ENCODE results near the gene USP17L11.
"Not testable (repeated sequence)": the region's sequence is repeated elsewhere in the genome, so short reads cannot be mapped to it uniquely, and the experiment has no call there.

USP17L11 gene, protein sequence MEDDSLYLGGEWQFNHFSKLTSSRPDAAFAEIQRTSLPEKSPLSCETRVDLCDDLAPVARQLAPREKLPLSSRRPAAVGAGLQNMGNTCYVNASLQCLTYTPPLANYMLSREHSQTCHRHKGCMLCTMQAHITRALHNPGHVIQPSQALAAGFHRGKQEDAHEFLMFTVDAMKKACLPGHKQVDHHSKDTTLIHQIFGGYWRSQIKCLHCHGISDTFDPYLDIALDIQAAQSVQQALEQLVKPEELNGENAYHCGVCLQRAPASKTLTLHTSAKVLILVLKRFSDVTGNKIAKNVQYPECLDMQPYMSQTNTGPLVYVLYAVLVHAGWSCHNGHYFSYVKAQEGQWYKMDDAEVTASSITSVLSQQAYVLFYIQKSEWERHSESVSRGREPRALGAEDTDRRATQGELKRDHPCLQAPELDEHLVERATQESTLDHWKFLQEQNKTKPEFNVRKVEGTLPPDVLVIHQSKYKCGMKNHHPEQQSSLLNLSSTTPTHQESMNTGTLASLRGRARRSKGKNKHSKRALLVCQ

GRCh38 chr4:9215105-9215504 lies at the start of gene USP17L11:
Gene USP17L11, plus strand, starts transcription at chr4:9215405. Its CDS starts 0 bp downstream, at chr4:9215405.
- not testable (repeated sequence) for DNase-seq (ENCODE audit: low read depth in 2 of 2)

DNA sequence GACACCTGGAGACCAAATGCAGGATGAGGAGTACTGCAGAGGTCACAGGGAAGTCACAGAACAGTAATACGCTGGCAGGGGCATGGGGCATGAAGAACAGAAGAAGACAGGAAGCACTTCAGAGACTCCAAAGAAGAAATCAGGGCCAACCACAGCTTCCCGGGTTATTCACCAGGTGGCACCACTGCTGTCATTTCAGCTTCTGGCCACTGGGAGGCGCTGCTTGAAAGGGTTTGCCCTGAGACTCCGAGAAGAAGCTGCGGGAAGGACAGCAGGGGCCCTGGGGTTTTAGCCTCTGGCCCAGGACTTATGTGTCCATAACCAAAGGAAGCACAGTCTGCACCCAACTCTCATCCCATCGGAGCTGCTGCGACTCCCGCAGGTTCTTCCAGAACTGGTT lies 49.2 kb upstream of the USP17L11 start:
- not testable (repeated sequence) for DNase-seq (ENCODE audit: low read depth in 2 of 2)

DNA sequence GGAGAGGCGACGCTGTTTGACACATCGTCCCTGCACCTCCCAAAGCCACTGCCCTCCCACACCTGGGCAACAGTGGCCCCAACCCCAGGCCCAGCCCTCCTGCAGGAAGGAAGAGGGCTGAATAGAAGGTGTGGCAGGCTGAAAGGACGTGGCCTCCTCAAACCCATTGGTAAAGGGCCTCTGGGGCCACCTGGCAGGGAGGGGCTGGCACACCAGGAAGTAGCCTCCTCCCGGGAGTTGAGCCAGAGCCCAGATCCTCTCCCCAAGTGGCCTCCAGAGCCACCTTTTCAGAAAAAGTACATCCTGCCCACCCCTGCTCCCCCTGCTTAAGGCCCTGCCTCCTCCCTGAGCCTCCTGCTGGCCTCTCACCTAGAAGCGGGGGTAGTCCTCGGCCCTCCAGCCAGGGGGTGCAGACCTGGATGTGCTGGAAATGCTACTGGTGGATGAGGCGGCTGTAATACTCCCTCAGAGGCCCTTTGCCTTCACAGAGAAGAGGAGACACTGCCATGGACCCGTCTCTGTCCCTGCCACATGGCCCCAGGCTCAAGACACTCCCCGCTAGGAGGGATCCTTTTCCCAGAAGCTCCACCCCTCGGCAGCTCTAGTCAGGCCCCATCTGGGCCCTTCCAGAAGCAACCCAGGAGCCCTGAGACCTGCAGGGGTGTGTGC lies 45.3 kb upstream of the USP17L11 start, which contains the start of gene FAM90A26:
Gene FAM90A26 (plus strand): TSS at position 619 of the 669 bp plus-strand sequence. CDS start 2,764 bp downstream, outside the sequence.
- not testable (repeated sequence) for DNase-seq (ENCODE audit: low read depth in 2 of 2)

DNA sequence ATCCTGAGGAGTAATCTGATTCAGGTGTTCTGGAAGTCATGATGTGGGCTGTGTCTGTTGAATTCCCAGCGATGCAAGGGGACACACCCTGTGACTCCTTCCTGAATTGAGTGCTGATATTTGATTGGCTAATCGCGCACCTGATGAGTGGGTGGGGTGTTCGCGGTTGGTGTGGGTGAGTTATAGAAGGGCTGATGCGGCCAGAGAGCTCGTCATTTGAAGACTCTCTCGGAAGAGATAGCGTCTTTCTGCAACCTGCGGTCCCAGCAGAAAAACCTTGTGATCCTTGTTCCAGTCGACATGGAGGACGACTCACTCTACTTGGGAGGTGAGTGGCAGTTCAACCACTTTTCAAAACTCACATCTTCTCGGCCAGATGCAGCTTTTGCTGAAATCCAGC lies 4.8 kb upstream of the USP17L11 start, which contains the start of gene USP17L10:
Gene USP17L10 (plus strand): TSS at position 301 of the 400 bp plus-strand sequence. CDS start 0 bp downstream, at position 301.
- not testable (repeated sequence) for DNase-seq (ENCODE audit: low read depth in 2 of 2)

DNA sequence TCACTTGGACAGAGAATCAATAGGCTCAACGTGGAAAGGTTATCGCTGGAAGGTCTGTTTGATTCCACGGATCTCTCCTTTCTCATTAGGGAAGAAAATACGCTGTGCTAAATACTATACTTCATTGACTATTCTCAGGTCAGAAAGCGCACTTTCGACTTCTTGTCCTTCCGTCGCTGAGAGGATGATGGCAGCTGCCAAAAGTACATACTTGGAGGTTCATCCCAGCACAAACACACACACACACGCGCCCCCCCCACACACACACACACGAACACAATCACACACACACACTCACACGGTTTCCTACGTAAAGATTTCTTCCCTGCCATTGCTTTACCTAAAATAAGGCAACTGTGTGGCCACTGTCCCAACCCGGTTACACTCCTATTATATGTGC lies 504 bp upstream of the USP17L11 start:
- not testable (repeated sequence) for DNase-seq (ENCODE audit: low read depth in 2 of 2)

GRCh38 chr4:9219852-9220251 lies 4.6 kb downstream of the USP17L11 start, which contains the start of gene USP17L12:
Gene USP17L12, plus strand, starts transcription at chr4:9220152. Its CDS starts 0 bp downstream, at chr4:9220152.
- not testable (repeated sequence) for DNase-seq (ENCODE audit: low read depth in 2 of 2)

DNA sequence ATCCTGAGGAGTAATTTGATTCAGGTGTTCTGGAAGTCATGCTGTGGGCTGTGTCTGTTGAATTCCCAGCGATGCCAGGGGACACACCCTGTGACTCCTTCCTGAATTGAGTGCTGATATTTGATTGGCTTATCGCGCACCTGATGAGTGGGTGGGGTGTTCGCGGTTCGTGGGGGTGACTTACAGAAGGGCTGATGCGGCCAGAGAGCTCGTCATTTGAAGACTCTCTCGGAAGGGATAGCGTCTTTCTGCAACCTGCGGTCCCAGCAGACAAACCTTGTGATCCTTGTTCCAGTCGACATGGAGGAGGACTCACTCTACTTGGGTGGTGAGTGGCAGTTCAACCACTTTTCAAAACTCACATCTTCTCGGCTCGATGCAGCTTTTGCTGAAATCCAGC lies 9.4 kb downstream of the USP17L11 start, which contains the start of gene USP17L13:
Gene USP17L13 (plus strand): TSS at position 301 of the 400 bp plus-strand sequence. CDS start 0 bp downstream, at position 301.
- DNase-seq (ENCODE audit: low read depth in 2 of 2) = not testable (repeated sequence)

DNA sequence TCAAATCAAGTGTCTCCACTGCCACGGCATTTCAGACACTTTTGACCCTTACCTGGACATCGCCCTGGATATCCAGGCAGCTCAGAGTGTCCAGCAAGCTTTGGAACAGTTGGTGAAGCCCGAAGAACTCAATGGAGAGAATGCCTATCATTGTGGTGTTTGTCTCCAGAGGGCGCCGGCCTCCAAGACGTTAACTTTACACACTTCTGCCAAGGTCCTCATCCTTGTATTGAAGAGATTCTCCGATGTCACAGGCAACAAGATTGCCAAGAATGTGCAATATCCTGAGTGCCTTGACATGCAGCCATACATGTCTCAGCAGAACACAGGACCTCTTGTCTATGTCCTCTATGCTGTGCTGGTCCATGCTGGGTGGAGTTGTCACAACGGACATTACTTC lies 15.0 kb downstream of the USP17L11 start:
- not testable (repeated sequence) for DNase-seq (ENCODE audit: low read depth in 2 of 2)

- DNase-seq (ENCODE audit: low read depth in 2 of 2) = not testable (repeated sequence)
Measured at GRCh38 chr4:9234085-9234484, 18.9 kb downstream of the USP17L11 start, which contains the start of gene USP17L15. Gene USP17L15, plus strand, starts transcription at chr4:9234385. Its CDS starts 0 bp downstream, at chr4:9234385.

GRCh38 chr4:9238461-9238860 lies 23.3 kb downstream of the USP17L11 start:
- DNase-seq (ENCODE audit: low read depth in 2 of 2) = not testable (repeated sequence)

- not testable (repeated sequence) for DNase-seq (ENCODE audit: low read depth in 2 of 2)
Measured at GRCh38 chr4:9243579-9243978, 28.4 kb downstream of the USP17L11 start, which contains the start of gene USP17L17. Gene USP17L17, plus strand, starts transcription at chr4:9243879. Its CDS starts 0 bp downstream, at chr4:9243879.

DNA sequence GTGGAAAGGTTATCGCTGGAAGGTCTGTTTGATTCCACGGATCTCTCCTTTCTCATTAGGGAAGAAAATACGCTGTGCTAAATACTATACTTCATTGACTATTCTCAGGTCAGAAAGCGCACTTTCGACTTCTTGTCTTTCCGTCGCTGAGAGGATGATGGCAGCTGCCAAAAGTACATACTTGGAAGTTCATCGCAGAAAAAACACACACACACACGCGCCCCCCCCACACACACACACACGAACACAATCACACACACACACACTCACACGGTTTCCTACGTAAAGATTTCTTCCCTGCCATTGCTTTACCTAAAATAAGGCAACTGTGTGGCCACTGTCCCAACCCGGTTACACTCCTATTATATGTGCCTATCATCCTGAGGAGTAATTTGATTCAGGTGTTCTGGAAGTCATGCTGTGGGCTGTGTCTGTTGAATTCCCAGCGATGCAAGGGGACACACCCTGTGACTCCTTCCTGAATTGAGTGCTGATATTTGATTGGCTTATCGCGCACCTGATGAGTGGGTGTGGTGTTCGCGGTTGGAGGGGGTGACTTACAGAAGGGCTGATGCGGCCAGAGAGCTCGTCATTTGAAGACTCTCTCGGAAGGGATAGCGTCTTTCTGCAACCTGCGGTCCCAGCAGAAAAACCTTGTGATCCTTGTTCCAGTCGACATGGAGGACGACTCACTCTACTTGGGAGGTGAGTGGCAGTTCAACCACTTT lies 32.9 kb downstream of the USP17L11 start, which contains the start of gene USP17L18:
Gene USP17L18 (plus strand): TSS at position 678 of the 728 bp plus-strand sequence. CDS start 0 bp downstream, at position 678.
- DNase-seq (ENCODE audit: low read depth in 2 of 2) = not testable (repeated sequence)

- not testable (repeated sequence) for DNase-seq (ENCODE audit: low read depth in 2 of 2)
Measured at GRCh38 chr4:9253078-9253477, 37.9 kb downstream of the USP17L11 start, which contains the start of gene USP17L19. Gene USP17L19, plus strand, starts transcription at chr4:9253378. Its CDS starts 0 bp downstream, at chr4:9253378.

DNA sequence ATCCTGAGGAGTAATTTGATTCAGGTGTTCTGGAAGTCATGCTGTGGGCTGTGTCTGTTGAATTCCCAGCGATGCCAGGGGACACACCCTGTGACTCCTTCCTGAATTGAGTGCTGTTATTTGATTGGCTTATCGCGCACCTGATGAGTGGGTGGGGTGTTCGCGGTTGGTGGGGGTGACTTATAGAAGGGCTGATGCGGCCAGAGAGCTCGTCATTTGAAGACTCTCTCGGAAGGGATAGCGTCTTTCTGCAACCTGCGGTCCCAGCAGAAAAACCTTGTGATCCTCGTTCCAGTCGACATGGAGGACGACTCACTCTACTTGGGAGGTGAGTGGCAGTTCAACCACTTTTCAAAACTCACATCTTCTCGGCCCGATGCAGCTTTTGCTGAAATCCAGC lies 42.6 kb downstream of the USP17L11 start, which contains the start of gene USP17L20:
Gene USP17L20 (plus strand): TSS at position 301 of the 400 bp plus-strand sequence. CDS start 0 bp downstream, at position 301.
- not testable (repeated sequence) for DNase-seq (ENCODE audit: low read depth in 2 of 2)

GRCh38 chr4:9262572-9262971 lies 47.4 kb downstream of the USP17L11 start, which contains the start of gene USP17L21:
Gene USP17L21, plus strand, starts transcription at chr4:9262872. Its CDS starts 0 bp downstream, at chr4:9262872.
- not testable (repeated sequence) for DNase-seq (ENCODE audit: low read depth in 2 of 2)
